HG03571 (cell line): Measurements from ENCODE around the gene SIX6.
"Not testable (repeated sequence)": the region's sequence is repeated elsewhere in the genome, so short reads cannot be mapped to it uniquely, and the experiment has no call there.

Experiments used
- ATAC-seq: cut with Tn5 transposase; IDR thresholded peaks from one replicate; pipeline ENCODE4 v1.9.1; 2021; ENCODE audit not compliant: unreplicated experiment

SIX6 gene

DNA sequence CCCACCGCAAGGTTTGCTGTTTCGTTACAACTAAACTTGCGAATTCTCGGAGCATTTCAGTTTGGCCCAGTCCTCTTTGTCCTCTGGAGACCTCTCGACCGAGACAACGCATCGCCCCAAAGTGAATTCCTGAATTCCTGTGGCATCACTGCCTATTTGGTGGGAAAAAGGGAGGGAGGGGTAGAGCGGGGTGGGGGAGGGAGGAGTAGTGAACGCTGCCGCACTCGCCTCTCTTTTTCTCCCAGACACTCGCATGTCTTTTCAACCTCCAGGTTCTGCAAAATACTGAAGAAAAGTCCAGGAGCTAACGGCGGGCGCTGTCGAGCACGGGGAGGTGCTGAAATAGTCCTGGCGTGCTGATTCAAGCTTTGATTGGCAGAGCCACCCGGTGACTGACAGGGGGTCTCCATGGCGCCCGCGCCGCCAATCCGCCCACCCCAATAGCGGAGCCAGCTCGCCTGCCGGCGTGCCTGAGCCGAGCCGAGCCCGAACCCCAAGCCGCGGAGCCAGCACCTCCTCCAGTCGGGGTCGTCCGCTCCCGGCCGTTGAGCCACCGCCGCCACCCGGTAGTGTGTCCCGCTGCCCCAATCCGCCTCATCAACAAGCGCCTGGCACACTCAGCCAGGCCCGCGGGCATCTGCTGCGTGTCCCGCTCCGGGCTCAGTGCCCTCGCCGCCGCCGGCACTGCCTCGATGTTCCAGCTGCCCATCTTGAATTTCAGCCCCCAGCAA, at the start of gene SIX6:
Gene SIX6, plus strand, starts transcription at position 440 of the 731 bp plus-strand sequence. Its CDS starts 253 bp downstream, at position 693.
- ATAC-seq, result no peak

DNA sequence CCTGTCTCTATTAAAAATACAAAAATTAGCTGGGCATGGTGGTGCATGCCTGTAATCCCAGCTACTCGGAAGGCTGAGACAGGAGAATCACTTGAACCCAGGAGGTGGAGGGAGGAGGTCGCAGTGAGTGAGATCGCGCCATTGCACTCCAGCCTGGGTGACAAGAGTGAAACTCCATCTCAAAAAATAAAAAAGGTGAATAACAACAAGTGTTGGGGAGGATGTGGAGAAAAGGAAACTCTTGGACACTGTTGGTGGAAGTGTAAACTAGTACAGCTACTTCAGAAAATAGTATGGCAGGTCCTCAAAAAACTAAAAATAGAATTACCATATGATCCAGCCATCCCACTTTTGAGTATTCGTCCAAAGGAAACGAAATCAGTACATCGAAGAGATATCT, 28.7 kb upstream of the SIX6 start:
- not testable (repeated sequence) for ATAC-seq

DNA sequence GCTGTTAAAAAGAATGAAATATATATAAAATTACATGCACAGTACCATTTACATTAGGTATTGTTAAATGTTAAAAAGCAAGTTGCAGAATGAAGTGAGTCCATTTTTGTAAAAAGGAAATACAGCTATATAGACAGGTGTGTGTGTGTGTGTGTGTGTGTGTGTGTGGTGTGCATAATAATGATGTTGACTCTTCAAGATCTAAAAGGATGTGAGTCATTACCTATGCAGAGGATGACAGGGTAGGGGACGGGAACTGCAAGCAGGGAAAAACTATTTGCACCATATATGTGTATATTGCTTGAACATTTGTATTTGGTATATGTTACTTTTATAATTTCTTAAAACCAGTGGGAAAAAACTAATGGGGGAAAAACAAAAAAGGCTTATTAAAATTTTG, 26.2 kb upstream of the SIX6 start:
- no peak for ATAC-seq

- no peak for ATAC-seq
These were observed 23.8 kb upstream of the SIX6 start for GRCh38 chr14:60485057-60485597.

- ATAC-seq, result no peak
These were observed 23.2 kb upstream of the SIX6 start, which contains the start of gene C14orf39 for GRCh38 chr14:60485598-60486251. C14orf39 (minus strand) TSS chr14:60486063; CDS start chr14:60485078, 985 bp downstream.

DNA sequence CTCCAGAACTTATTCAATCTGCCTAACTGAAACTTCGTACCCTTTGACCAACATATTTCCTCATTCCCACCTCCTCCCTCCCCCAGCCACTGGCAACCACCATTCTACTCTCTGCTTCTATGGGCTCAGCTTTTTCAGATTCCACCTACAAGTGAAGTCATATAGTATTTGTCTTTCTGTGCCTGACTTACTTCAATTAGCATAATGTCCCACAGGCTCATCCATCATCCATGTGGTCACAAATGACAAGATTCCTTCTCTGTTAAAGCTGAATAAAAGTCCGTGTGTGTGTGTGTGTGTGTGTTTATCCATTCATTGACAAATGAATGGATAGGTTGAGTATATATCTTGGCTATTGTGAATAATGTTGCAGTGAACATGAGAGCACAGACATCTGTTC, 21.7 kb upstream of the SIX6 start:
- ATAC-seq, result no peak

GRCh38 chr14:60488175-60488574, 20.8 kb upstream of the SIX6 start:
- ATAC-seq, result no peak

- ATAC-seq, result no peak
These were observed 18.7 kb upstream of the SIX6 start for GRCh38 chr14:60490270-60490669.

GRCh38 chr14:60495946-60496345, 13.0 kb upstream of the SIX6 start:
- no peak for ATAC-seq

GRCh38 chr14:60502541-60502940, 6.4 kb upstream of the SIX6 start:
- ATAC-seq, result no peak

DNA sequence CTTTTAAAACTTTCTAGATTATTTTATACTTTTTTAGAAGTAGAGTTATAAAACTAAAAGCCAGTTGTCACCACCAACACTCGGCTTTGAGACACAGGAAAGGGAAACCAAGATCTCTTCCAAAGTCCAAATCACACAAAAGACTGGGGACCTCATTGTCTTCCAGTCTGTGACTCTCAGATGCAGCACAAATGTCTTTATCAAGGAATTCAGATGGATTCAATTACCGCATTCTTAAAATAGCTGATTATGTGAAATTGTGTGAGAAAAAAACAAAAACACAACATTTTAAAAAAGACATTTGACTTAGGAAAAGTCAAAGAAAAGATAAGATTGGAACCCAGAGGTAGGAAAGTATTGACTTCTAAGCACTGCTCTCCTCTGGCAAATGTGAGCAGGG, 3.5 kb upstream of the SIX6 start:
- ATAC-seq, result no peak

DNA sequence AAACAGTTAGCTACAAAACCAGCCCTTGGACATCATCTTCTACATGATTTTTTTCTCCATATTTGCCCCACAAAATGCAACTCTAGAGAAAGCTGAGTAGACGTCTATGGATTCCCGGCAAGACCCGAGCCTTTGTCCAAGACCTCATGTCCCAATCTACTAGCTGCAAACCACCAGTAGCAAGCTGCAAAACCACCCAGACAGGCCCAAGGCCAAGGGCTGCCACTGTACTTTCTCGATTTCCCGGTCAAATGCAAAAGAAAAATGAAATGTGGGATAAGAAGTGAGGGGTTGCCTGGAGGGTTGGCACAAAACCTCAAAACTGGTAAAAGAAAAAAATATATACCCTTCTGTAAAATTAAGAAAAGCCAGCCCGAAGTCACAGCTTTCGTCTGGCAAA, 2.9 kb upstream of the SIX6 start:
- ATAC-seq, result no peak

DNA sequence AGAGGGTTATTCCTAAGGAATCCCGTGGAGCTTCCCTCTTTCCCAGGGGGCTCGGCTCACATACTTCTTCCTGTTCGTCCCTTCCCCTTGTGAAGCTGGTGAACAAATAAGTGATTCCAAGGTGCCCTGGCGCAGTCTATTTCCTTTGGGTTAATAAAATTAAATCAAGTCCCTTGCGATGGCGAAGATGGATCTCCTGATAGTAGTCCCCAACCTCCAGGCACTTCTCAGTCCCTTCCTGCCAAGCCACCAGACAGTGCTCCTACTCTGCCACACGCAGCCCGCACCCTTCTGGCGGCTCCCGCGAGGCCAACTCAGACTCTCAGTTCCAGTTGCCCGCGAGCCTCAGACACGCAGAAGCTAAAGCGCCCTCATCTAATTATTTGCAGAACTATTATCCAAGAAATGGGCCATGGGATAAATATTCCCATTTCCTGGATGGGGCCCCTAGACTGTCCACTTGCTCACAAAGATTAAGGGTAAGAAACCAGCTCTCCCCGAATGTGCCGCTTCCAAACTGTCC, 2.4 kb upstream of the SIX6 start:
- ATAC-seq, result no peak

DNA sequence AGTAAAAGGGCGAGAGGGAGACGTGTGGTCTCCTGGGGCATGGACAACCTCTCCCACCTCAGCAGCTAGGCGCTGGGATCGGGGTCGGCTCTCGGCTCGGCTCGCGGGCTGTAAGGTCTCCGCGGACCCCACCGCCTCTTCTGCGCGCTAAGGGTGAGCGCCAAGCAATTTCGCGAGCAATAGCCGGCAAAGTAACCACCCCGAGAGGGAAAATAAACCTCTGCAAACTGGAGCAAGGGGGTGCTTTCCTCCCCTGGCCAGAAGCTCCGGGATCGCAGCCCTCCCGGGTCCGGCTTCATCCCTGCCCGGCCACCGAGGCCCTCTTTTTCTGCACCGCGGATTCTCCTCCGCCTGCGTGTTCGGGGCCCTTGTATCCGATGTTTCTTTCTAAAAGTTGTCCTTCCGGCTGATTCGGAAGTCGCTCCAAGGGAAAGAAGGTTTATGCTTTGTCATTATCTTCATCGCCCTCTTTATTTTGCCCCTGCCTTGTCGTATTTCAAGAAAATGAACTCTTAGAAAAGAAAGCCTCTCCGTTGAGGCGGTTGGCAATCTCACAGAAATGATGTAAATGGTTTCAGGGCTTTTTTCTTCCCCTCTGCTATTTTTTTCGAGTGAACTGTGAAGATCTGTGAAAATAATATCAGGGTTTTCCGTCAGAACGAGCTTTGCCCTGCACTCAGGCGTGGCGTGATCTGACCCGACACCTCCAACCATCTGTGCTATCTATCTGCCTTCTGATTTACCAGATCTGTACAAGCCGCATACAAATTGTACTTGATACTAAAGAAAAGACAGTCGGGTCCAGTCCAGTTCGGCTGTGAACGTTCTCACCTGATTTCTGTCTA, 1.7 kb upstream of the SIX6 start:
- ATAC-seq, result no peak

DNA sequence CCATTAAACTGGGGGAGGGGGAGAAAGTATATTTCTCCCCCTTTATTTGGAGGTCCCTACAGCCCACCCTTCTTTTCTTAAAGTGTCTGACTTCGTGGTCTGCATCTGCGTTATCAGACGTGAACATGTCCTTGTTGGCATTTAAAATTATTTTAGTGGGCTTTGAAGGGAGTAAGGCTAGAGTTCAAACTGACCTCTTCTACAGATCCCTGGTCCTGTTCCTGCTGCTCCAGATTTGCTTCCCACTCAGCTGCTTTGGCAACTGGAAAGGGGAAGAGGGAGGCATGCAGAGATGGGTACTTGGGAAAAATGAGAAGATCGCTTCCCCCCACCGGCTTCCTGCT, 611 bp upstream of the SIX6 start:
- no peak for ATAC-seq

GRCh38 chr14:60509438-60510253, 700 bp downstream of the SIX6 start:
- no peak for ATAC-seq

- ATAC-seq, result no peak
These were observed 1.5 kb downstream of the SIX6 start for GRCh38 chr14:60510254-60510950.

DNA sequence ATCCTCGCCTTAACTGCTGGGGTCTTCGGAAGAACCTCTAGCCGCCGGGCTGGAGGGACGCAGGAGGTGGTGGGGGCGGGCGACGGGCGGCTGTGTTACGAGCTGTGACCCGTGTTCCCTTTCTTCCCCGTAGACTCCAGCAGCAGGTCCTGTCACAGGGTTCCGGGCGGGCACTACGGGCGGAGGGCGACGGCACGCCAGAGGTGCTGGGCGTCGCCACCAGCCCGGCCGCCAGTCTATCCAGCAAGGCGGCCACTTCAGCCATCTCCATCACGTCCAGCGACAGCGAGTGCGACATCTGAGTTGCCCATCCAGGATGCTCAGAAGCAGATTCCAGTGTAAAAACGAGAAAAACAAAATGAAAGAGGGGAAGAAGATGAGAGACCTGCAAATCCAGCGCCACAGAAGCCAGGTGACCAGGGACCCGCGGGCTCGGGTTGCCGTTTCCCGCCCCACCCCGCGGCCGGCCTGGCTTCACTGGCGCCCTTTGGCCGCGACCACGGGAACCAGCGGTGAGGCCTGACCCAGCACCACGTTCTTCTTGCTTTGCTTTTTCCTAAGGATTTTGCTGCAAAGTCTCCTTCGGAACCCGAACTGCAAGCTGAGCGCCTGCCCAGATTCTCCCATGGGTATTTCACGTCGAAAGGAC, 2.1 kb downstream of the SIX6 start:
- ATAC-seq, result no peak

DNA sequence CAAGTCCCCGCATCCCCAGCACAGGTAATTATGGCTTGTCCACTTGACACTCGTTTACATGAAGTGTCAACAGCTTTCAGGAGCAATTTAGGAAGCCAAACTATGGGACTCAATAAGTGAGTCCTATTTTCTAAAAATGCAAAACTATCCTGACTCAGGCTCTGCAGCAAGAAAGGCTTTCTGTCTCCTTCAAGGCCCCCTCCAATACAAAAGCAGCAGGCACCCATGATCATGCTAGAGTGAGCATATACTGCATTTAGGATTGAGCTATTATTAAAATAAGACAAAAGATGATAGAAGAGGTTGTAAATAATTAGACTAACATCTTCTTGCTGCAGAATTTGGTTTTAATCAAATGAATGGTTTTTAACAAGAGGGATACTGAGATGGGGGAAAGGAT, 3.2 kb downstream of the SIX6 start:
- ATAC-seq, result no peak
